Chondrocyte (in vitro differentiated cells): ENCODE data around the gene CATSPER4. TPM values are rescaled to one million over a fixed set of nuclear protein-coding genes. Genes with fewer than 3 reads are reported as not detected.

Experiments used
- DNase-seq: peaks from one replicate; pipeline ENCODE4 v3.0.0; 2021; ENCODE audit warnings: mixed read lengths, low spot score
- H3K27ac Mint-ChIP-seq: one replicate; pipeline ENCODE4 v1.8.0; 2021; ENCODE audit warnings: mild to moderate bottlenecking, moderate library complexity, mixed read lengths; ENCODE audit not compliant: unreplicated experiment
- H3K27me3 Mint-ChIP-seq: 2 replicates; pipeline ENCODE4 v1.8.0; 2021; ENCODE audit warnings: low read depth, mixed read lengths
- H3K36me3 Mint-ChIP-seq: 2 replicates; pipeline ENCODE4 v1.8.0; 2021; ENCODE audit warnings: low read depth, mixed read lengths
- H3K4me1 Mint-ChIP-seq: 2 replicates; pipeline ENCODE4 v1.8.0; 2021; ENCODE audit warnings: low read depth, mild to moderate bottlenecking, mixed read lengths
- H3K4me3 Mint-ChIP-seq: one replicate; pipeline ENCODE4 v1.8.0; 2021; ENCODE audit warnings: mild to moderate bottlenecking, moderate library complexity, mixed read lengths; ENCODE audit not compliant: unreplicated experiment
- H3K9me3 Mint-ChIP-seq: 2 replicates; pipeline ENCODE4 v1.8.0; 2021; ENCODE audit warnings: low read depth, mixed read lengths
- total RNA-seq: library from RNA; stranded (reverse); gene quantifications from 3 replicates; pipeline ENCODE4 v1.2.1, GENCODE V29; 2021
- TF ChIP-seq, protein P1 (sequence below): fragments of 200-600 bp; sonication (generic); IDR thresholded peaks from 2 replicates; pipeline ENCODE4 v1.5.0; 2021; ENCODE audit warnings: antibody characterized with exemption, mild to moderate bottlenecking, moderate library complexity

CATSPER4 gene
- total RNA-seq, 1 donor from 2014 or later, result not detected

DNA sequence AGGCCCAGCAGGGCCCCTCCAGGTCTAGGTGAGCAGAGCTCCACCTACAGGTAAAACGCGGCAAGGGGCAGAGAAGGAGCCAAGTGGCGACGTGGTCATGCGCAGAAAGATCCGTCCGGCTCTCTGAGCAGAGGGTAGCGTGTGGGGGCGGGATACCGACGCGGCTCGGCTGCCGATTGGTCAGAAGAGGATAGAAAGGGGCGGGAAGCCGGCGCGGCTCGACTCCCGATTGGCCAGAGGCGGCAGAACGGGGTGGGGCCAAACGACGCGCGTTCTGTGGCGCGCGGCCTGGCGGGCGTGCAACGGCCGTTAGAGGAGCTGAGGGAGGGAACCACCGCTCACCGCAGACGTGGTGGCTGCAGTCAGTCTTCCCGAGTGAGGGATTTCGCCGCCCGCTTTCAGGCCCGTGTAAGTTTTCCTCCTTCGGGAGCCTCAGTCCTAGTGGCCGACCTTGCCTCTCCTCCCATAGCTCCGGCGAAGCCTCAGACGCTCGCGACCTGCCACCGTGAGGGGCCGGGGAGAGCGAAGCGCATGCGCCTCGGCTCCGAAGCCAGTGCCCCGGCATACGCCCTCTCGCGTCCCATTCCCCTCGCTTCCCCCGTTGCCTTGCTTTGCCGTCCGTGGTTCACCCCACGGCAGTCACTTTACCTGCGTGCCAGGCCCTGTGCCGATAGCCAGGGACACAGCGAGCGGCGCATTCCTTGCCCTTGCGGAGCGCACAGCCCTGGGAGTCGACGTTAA lies 43.7 kb downstream of the CATSPER4 start, which contains the start of gene CEP85:
Gene CEP85 (plus strand): TSS at position 298 of the 741 bp plus-strand sequence. CDS start 5,584 bp downstream, outside the sequence.
- Mint-ChIP-seq H3K27me3 (no peaks in the 10 kb centered on the region), H3K9me3 (no peaks in the 10 kb centered on the region), H3K4me3 (peak within 1 kb of the TSS; percentile 95), H3K36me3 (no peaks in the 10 kb centered on the region), H3K4me1 (peaks cover 37% of the 10 kb centered on the region), H3K27ac (peak within 1 kb of the TSS; percentile 96)
- TF ChIP-seq, protein P1, sequence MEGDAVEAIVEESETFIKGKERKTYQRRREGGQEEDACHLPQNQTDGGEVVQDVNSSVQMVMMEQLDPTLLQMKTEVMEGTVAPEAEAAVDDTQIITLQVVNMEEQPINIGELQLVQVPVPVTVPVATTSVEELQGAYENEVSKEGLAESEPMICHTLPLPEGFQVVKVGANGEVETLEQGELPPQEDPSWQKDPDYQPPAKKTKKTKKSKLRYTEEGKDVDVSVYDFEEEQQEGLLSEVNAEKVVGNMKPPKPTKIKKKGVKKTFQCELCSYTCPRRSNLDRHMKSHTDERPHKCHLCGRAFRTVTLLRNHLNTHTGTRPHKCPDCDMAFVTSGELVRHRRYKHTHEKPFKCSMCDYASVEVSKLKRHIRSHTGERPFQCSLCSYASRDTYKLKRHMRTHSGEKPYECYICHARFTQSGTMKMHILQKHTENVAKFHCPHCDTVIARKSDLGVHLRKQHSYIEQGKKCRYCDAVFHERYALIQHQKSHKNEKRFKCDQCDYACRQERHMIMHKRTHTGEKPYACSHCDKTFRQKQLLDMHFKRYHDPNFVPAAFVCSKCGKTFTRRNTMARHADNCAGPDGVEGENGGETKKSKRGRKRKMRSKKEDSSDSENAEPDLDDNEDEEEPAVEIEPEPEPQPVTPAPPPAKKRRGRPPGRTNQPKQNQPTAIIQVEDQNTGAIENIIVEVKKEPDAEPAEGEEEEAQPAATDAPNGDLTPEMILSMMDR, result peak; percentile 84
- peak; percentile 99 for DNase-seq

DNA sequence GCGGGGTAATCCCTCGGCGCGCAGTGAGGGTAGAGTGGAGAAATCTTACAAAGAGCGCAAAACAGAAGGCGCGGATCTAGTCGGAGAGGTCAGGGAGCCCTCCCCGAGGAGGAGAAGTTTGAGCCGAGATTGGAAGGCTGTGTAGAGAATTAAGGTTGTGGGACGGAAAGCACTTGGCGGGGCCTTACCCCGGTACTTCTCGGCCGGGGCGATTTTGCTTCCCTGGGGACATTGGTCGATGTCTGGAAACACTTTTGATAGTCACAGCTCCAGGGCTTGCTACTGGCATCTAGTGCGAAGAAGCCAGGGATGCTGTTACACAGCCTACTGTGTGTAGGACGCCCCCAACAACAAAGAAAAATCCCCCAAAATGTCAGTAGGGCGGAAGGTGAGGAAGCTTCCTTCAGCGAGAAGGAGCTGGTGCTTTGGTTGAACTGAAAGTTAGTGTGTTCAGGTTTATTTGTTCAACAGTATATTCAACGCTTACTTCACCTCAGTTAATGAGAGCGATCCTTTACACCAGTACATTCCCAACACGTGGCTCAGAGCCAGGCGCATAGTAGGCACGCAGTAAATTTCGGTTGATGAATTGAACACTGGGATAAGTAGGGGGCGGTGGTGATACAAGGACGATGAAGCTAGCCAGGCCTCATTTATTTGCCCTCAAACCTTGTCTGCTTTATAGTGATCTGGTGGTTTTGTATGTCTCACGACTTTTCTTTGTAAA lies 44.4 kb downstream of the CATSPER4 start:
- H3K27me3 Mint-ChIP-seq, result no peaks in the 10 kb centered on the region
- TF ChIP-seq, protein P1, result peak; percentile 35
- H3K36me3 Mint-ChIP-seq, result no peaks in the 10 kb centered on the region
- no peak for DNase-seq
- peak overlapping the region; percentile 96 for H3K27ac Mint-ChIP-seq
- H3K4me1 Mint-ChIP-seq, result peaks cover 42% of the 10 kb centered on the region
- no peaks in the 10 kb centered on the region for H3K9me3 Mint-ChIP-seq
- peak overlapping the region; percentile 95 for H3K4me3 Mint-ChIP-seq

DNA sequence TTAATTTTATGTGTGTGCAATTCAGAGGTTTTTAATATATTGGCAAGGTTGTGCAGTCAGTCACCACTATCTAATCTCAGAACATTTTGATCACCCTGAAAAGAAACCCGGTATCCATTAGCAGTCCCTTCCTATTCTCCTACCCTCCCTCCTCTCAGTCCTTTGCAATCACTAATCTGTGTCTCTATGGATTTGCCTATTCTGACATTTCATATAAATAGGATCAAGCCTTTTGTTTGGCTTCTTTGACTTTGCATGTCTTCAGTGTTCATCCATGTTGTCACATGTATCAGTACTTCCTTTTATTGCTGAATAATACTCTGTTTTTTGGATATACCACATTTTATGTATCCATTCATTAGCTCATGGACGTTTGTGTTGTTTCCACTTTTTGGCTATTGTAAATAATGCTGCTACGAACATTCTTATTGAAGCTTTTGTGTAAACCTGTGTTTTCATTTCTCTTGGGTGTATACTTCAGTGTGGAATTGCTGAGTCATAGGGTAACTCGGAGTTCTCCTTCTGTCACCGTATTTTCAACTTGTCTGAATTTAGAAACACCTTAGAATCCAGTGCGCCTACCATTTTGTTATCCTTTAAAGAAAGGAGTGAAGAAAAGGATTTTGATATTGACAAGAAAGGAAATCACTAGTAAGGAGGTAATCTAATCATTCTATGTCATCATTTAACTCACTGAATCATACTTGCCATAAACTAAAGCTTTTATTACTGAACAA lies 47.0 kb downstream of the CATSPER4 start:
- H3K4me1 Mint-ChIP-seq, result peaks cover 47% of the 10 kb centered on the region
- DNase-seq, result no peak
- no peaks in the 10 kb centered on the region for H3K36me3 Mint-ChIP-seq
- TF ChIP-seq, protein P1, result no peak
- no peak overlapping the region for H3K4me3 Mint-ChIP-seq
- H3K27me3 Mint-ChIP-seq, result no peaks in the 10 kb centered on the region
- H3K9me3 Mint-ChIP-seq, result no peaks in the 10 kb centered on the region
- H3K27ac Mint-ChIP-seq, result peak overlapping the region; percentile 63

- Mint-ChIP-seq H3K9me3 (no peaks in the 10 kb centered on the region), H3K27me3 (no peaks in the 10 kb centered on the region), H3K4me1 (peaks cover 37% of the 10 kb centered on the region), H3K36me3 (peaks cover 2% of the 10 kb centered on the region), H3K27ac (no peak overlapping the region), H3K4me3 (no peak overlapping the region)
- DNase-seq, result no peak
- TF ChIP-seq, protein P1, result no peak
Measured at GRCh38 chr1:26239936-26240335, 49.5 kb downstream of the CATSPER4 start.

Other genes starting within 250 kb of the CATSPER4 start
- 10.0 to 12.5 TPM (median 10.7 TPM) in 3 replicates for gene PAFAH2, start 192.5 kb upstream of the CATSPER4 start, total RNA-seq
- 4.3 to 7.9 TPM (median 6.4 TPM) in 3 replicates for gene EXTL1, start 168.8 kb upstream of the CATSPER4 start, total RNA-seq
- 0.12 TPM in 1 of 3 replicates, not detected in the others for gene SLC30A2, start 144.5 kb upstream of the CATSPER4 start, total RNA-seq
- gene TRIM63, start 123.0 kb upstream of the CATSPER4 start, total RNA-seq, result 0.26 to 0.70 TPM in 2 of 3 replicates, not detected in the other
- 6.2 to 6.8 TPM (median 6.7 TPM) in 3 replicates for gene PDIK1L, start 78.8 kb upstream of the CATSPER4 start, total RNA-seq
- 0.22 to 0.27 TPM (median 0.23 TPM) in 3 replicates for gene FAM110D, start 31.5 kb upstream of the CATSPER4 start, total RNA-seq
- not detected in 3 replicates for gene C1orf232, start 21.6 kb upstream of the CATSPER4 start, total RNA-seq
- 19.6 to 27.0 TPM (median 22.4 TPM) in 3 replicates for gene ZNF593, start 20.7 kb upstream of the CATSPER4 start, total RNA-seq
- gene ZNF593OS, start 18.8 kb upstream of the CATSPER4 start, total RNA-seq, result not detected in 3 replicates
- 0.18 to 0.80 TPM (median 0.58 TPM) in 3 replicates for gene CNKSR1, start 13.1 kb upstream of the CATSPER4 start, total RNA-seq
- 13.1 to 18.2 TPM (median 13.7 TPM) in 3 replicates for gene CEP85, start 43.6 kb downstream of the CATSPER4 start, total RNA-seq
- gene SH3BGRL3, start 89.5 kb downstream of the CATSPER4 start, total RNA-seq, result 156 to 175 TPM (median 162 TPM) in 3 replicates
- 8.7 to 20.4 TPM (median 8.7 TPM) in 3 replicates for gene UBXN11, start 116.0 kb downstream of the CATSPER4 start, total RNA-seq
- gene CD52, start 127.4 kb downstream of the CATSPER4 start, total RNA-seq, result not detected in 3 replicates
- not detected in 3 replicates for gene CRYBG2, start 163.5 kb downstream of the CATSPER4 start, total RNA-seq
- gene ZNF683, start 182.1 kb downstream of the CATSPER4 start, total RNA-seq, result not detected in 3 replicates
- not detected in 3 replicates for gene LIN28A, start 220.2 kb downstream of the CATSPER4 start, total RNA-seq
- gene DHDDS, start 241.7 kb downstream of the CATSPER4 start, total RNA-seq, result 67.1 to 89.2 TPM (median 78.3 TPM) in 3 replicates